Testis (tissue), 5 donors: ENCODE data around the gene CENPI. TPM values are rescaled to one million over a fixed set of nuclear protein-coding genes. Genes with fewer than 3 reads are reported as not detected.
"Not testable (repeated sequence)": the region's sequence is repeated elsewhere in the genome, so short reads cannot be mapped to it uniquely, and the experiment has no call there.

Experiments used
- DNase-seq: peaks from one replicate; pipeline ENCODE4 v3.0.0-alpha.2; 2019
- H3K27ac ChIP-seq, 2 donors: fragments of 200-600 bp; sonication (generic); one replicate each; pipeline ENCODE4 v1.5.1; 2019
- H3K27me3 ChIP-seq: fragments of 200-600 bp; sonication (generic); one replicate; pipeline ENCODE4 v1.5.1; 2019
- H3K36me3 ChIP-seq: fragments of 200-600 bp; sonication (generic); one replicate; pipeline ENCODE4 v1.5.1; 2017; ENCODE audit warnings: low read depth; ENCODE audit errors: missing control alignments
- H3K4me1 ChIP-seq: fragments of 200-600 bp; sonication (generic); one replicate; pipeline ENCODE4 v1.5.1; 2019
- H3K4me3 ChIP-seq, 2 donors: fragments of 200-600 bp; sonication (generic); one replicate each; pipeline ENCODE4 v1.5.1; 2017 to 2019
- H3K9me3 ChIP-seq: fragments of 200-600 bp; sonication (generic); one replicate; pipeline ENCODE4 v1.5.1; 2017
- POLR2A ChIP-seq: fragments of 450-650 bp; IDR thresholded peaks from one replicate; pipeline ENCODE4 v1.6.1; 2017; ENCODE audit warnings: antibody characterized with exemption, mild to moderate bottlenecking, moderate library complexity
- WGBS, 2 donors: methylation state at CpG; one replicate each; pipeline ENCODE4 v1.1.5; 2018; 5-methylcytosine and 5-hydroxymethylcytosine counted together
- intact Hi-C: fragments of 100-400 bp; cut with DNase I; formaldehyde crosslinking; loops from one replicate; pipeline ENCODE4 v1.15.1; 2023; ENCODE audit warnings: low total_unique reads
- long read RNA-seq, 2 donors: transcript quantifications; one replicate each; lab custom pipeline, GENCODE V29; 2026
- polyA plus RNA-seq: library from polyadenylated mRNA; stranded (reverse); fragments of 350-450 nt; fragmentation: Illumina TruSeq; extraction: RNeasy Lipid Tissue Mini Kit (QIAGEN cat#74804); gene quantifications from one replicate; pipeline ENCODE4 v1.2.3, GENCODE V29; 2014; ENCODE audit warnings: low read depth, low replicate concordance; ENCODE audit not compliant: insufficient read depth
- total RNA-seq, 2 donors: library from RNA; depleted of rRNA; stranded (reverse); fragments of >200 nt; gene quantifications; one replicate each; pipeline ENCODE4 v1.2.3, GENCODE V29; 2016
- TF ChIP-seq, protein P1 (sequence below), 3 experiments: fragments of 450-650 bp in 2 of 3; fragments of 200-600 bp in 1 of 3; sonication (generic) in 1 of 3; IDR thresholded peaks; one replicate each; pipeline ENCODE4 v1.5.1; 2016 to 2019; ENCODE audit warnings: antibody characterized with exemption in 3 of 3, mild to moderate bottlenecking in 2 of 3, moderate library complexity in 1 of 3

CENPI gene, protein sequence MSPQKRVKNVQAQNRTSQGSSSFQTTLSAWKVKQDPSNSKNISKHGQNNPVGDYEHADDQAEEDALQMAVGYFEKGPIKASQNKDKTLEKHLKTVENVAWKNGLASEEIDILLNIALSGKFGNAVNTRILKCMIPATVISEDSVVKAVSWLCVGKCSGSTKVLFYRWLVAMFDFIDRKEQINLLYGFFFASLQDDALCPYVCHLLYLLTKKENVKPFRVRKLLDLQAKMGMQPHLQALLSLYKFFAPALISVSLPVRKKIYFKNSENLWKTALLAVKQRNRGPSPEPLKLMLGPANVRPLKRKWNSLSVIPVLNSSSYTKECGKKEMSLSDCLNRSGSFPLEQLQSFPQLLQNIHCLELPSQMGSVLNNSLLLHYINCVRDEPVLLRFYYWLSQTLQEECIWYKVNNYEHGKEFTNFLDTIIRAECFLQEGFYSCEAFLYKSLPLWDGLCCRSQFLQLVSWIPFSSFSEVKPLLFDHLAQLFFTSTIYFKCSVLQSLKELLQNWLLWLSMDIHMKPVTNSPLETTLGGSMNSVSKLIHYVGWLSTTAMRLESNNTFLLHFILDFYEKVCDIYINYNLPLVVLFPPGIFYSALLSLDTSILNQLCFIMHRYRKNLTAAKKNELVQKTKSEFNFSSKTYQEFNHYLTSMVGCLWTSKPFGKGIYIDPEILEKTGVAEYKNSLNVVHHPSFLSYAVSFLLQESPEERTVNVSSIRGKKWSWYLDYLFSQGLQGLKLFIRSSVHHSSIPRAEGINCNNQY
- total RNA-seq (1 to 10 TPM; 2.5 to 3.1 TPM), polyA plus RNA-seq (0.69 TPM)
- long read RNA-seq, donor 1: 0 reads
- long read RNA-seq, donor 2: 0 reads

DNA sequence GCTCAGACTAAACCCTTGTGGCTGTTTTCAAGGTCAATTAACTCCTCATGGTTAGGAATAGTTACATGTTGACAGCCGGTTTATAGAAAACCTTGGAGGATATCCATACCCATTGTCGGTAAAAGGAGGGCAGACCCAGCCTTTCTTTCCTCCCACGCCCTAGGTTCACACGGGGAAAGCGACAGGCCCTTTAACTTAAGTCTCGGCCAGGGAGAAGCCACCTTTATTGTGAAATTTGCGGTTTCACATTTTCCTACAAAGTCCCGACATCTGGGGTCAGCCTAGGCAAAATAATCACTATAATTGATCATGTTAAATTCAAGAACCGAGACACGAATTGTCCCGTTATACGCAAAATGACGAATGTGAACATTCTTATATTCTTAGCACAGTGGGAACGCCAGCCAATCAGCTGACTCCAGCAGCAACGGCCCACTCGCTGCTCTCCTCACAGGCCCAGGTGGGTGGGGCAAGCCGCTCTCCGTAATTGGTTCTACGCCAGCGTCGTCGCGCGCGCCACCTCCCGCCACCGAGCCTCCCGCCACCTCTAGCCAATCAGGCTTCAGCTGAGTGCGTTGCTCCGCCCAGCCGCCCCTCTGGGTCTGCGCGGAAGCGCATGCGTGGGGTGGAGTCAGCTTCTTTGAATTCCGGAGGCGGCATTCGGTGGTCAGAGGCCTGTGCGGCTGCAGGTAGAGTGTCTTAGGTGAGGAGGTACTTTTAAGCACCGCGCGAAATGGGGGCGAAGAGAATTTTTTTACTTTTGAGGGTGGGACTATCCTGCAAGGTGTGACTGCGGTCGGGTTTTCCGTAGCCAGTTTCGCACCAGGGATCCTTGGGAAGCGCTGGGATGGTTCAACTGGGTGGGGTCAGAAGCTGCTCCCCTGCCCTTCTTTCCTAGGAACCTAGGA is at the start of gene CENPI:
Gene CENPI (plus strand): TSS at position 659 of the 908 bp plus-strand sequence. CDS start 2,867 bp downstream, outside the sequence.
- peak; percentile 95 for DNase-seq
- no peaks in the 10 kb centered on the region for H3K27me3 ChIP-seq
- TF ChIP-seq POLR2A: no peak
- TF ChIP-seq, protein P1, sequence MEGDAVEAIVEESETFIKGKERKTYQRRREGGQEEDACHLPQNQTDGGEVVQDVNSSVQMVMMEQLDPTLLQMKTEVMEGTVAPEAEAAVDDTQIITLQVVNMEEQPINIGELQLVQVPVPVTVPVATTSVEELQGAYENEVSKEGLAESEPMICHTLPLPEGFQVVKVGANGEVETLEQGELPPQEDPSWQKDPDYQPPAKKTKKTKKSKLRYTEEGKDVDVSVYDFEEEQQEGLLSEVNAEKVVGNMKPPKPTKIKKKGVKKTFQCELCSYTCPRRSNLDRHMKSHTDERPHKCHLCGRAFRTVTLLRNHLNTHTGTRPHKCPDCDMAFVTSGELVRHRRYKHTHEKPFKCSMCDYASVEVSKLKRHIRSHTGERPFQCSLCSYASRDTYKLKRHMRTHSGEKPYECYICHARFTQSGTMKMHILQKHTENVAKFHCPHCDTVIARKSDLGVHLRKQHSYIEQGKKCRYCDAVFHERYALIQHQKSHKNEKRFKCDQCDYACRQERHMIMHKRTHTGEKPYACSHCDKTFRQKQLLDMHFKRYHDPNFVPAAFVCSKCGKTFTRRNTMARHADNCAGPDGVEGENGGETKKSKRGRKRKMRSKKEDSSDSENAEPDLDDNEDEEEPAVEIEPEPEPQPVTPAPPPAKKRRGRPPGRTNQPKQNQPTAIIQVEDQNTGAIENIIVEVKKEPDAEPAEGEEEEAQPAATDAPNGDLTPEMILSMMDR (IDR thresholded peaks at IDR 0.05): no peak
- H3K4me1 ChIP-seq: no peaks in the 10 kb centered on the region
- no peaks in the 10 kb centered on the region for H3K36me3 ChIP-seq
- peak within 1 kb of the TSS; percentile 51 to 59 for H3K4me3 ChIP-seq
- H3K9me3 ChIP-seq: no peaks in the 10 kb centered on the region
- intact Hi-C loops: no loop called here
- WGBS, 2 donors: 0 to 3% methylated on average over 15 to 20 of the region's 48 CpGs
- peak within 1 kb of the TSS; percentile 74 to 86 for H3K27ac ChIP-seq

DNA sequence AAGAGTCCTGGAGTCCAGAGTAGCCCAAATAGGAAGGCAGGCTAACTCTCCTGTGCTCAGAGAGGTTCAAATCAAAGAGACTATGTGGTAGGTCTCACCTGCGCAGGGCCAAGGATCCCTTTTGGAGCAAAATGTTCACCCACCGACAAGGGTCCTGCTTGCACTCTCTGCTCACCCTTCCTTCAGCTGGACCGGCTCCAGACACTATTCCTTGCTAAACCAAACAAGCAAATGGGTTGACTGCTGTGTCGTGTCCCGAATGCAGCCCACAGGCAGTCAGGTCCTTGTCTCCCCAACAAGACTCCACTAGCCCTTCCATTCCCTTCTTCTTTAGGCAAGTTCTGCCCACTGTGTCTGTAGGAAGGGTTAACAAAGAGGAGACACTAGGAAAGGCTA is 46.9 kb upstream of the CENPI start:
- Histone ChIP-seq H3K9me3 (no peaks in the 10 kb centered on the region), H3K27ac (peak overlapping the region; percentile 68 to 88), H3K27me3 (no peaks in the 10 kb centered on the region), H3K4me1 (no peaks in the 10 kb centered on the region), H3K4me3 (peak overlapping the region; percentile 59 to 72), H3K36me3 (no peaks in the 10 kb centered on the region)
- no peak for DNase-seq
- intact Hi-C loops: no loop called here
- TF ChIP-seq, protein P1 (IDR thresholded peaks at IDR 0.05): no peak
- TF ChIP-seq POLR2A: no peak
- whole genome bisulfite sequencing, 2 donors: 0 to 13% methylated on average over 2 to 4 of the region's 5 CpGs

DNA sequence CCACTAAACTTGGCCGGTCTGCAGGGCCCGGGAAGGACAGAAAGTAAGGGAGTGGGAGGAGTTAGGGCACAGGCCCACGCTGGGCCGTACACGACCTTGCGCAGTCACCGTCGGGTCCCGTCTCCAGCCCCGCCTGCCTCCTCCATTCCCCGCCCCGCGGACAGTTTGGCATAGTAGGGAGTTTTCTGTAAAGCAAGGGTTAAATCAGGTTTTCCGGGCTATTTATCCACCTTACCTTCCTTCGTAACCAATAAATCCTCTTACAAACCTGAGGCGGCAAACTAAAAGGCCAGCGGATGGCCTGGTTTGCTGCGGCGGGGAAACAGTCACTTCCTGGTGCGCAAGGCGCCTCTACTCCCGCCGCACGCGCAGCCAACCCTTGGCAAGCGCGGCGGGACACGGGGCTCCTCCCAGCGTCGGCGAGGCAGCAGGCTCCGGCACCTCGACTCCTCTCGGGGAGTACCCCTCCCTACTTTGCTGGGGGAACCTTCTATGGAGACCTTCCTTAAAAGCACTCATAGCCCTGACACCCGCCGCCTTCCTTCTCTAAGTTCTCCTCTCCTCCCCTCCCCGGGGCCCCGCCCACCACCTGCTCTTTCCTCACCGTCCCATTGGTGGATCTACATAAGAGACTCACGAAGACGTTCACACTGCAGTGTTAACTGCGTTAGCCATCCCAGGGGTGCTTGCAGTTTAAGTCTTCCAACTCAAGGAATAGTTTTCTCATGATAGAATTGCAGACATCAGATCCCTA is 46.3 kb upstream of the CENPI start, which contains the start of gene TRMT2B:
Gene TRMT2B (minus strand): TSS at position 563 of the 754 bp plus-strand sequence. CDS start 9,822 bp downstream, outside the sequence.
- Histone ChIP-seq H3K27me3 (no peaks in the 10 kb centered on the region), H3K4me1 (no peaks in the 10 kb centered on the region), H3K4me3 (peak within 1 kb of the TSS; percentile 59 to 72), H3K27ac (peak within 1 kb of the TSS; percentile 68 to 88), H3K36me3 (no peaks in the 10 kb centered on the region), H3K9me3 (no peaks in the 10 kb centered on the region)
- WGBS, 2 donors: 0 to 1% methylated on average over 12 to 28 of the region's 43 CpGs
- peak; percentile 89 for DNase-seq
- no peak for TF ChIP-seq POLR2A
- TF ChIP-seq, protein P1 (IDR thresholded peaks at IDR 0.05): no peak
- intact Hi-C loops: no loop called here

DNA sequence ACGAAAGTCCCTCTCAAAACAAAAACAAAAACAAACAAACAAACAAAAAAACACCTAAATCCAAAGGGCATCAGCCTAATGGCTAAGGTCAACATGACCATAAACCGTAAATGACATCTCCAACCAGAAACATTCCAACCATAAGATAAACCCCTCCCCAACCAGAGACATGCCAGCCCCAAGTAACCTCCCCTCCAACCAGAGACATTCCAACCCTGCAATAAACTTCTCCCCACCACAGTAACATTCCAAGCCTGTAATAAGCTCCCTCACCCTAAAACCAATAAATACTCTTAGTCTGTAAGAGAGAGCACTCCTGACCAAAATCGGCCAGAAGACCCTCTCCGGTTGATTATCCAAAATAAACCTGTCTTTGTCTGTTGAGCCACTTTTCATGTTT is 41.5 kb upstream of the CENPI start:
- H3K9me3 ChIP-seq, H3K27ac ChIP-seq, H3K4me3 ChIP-seq, H3K36me3 ChIP-seq, H3K4me1 ChIP-seq, H3K27me3 ChIP-seq, intact Hi-C loops, DNase-seq: not testable (repeated sequence)
- WGBS, 2 donors: 68 to 95% methylated on average over 4 of the region's 4 CpGs
